ENCODE measurements around the gene NGB. TPM values are rescaled to one million over a fixed set of nuclear protein-coding genes. Genes with fewer than 3 reads are reported as not detected.

The NGB gene
- total RNA-seq, 1 donor from 2014 or later: 0.22 TPM

GRCh38 chr14:77266336-77266735 is 4.7 kb downstream of the NGB start:
- Mint-ChIP-seq H3K4me3 (ENCODE audit: unreplicated experiment) (no peak overlapping the region), H3K36me3 (ENCODE audit: unreplicated experiment) (peaks cover 5% of the 10 kb centered on the region), H3K27me3 (ENCODE audit: unreplicated experiment) (peaks cover 17% of the 10 kb centered on the region), H3K4me1 (ENCODE audit: low read depth, unreplicated experiment) (peaks cover 3% of the 10 kb centered on the region), H3K9me3 (ENCODE audit: unreplicated experiment) (peaks cover 1% of the 10 kb centered on the region), H3K27ac (ENCODE audit: unreplicated experiment) (no peak overlapping the region)
- no peak for TF ChIP-seq CTCF (IDR thresholded peaks at IDR 0.05; ENCODE audit: partially characterized antibody, unreplicated experiment)
- no peak for DNase-seq

GRCh38 chr14:77265561-77266335 is 5.3 kb downstream of the NGB start:
- Mint-ChIP-seq H3K9me3 (ENCODE audit: unreplicated experiment) (peaks cover 1% of the 10 kb centered on the region), H3K27ac (ENCODE audit: unreplicated experiment) (no peak overlapping the region), H3K4me1 (ENCODE audit: low read depth, unreplicated experiment) (peaks cover 3% of the 10 kb centered on the region), H3K27me3 (ENCODE audit: unreplicated experiment) (peaks cover 20% of the 10 kb centered on the region), H3K4me3 (ENCODE audit: unreplicated experiment) (no peak overlapping the region), H3K36me3 (ENCODE audit: unreplicated experiment) (peaks cover 5% of the 10 kb centered on the region)
- no peak for DNase-seq
- TF ChIP-seq CTCF (IDR thresholded peaks at IDR 0.05; ENCODE audit: partially characterized antibody, unreplicated experiment): no peak

- Mint-ChIP-seq H3K36me3 (ENCODE audit: unreplicated experiment) (peaks cover 5% of the 10 kb centered on the region), H3K4me1 (ENCODE audit: low read depth, unreplicated experiment) (peaks cover 4% of the 10 kb centered on the region), H3K27me3 (ENCODE audit: unreplicated experiment) (peaks cover 22% of the 10 kb centered on the region), H3K4me3 (ENCODE audit: unreplicated experiment) (no peak overlapping the region), H3K9me3 (ENCODE audit: unreplicated experiment) (peaks cover 1% of the 10 kb centered on the region), H3K27ac (ENCODE audit: unreplicated experiment) (no peak overlapping the region)
- DNase-seq: no peak
- TF ChIP-seq CTCF (IDR thresholded peaks at IDR 0.05; ENCODE audit: partially characterized antibody, unreplicated experiment): no peak
Observed at GRCh38 chr14:77265187-77265515, 5.9 kb downstream of the NGB start.

GRCh38 chr14:77264466-77265186 is 6.4 kb downstream of the NGB start:
- peaks cover 5% of the 10 kb centered on the region for H3K36me3 Mint-ChIP-seq (ENCODE audit: unreplicated experiment)
- peaks cover 22% of the 10 kb centered on the region for H3K27me3 Mint-ChIP-seq (ENCODE audit: unreplicated experiment)
- no peak overlapping the region for H3K4me3 Mint-ChIP-seq (ENCODE audit: unreplicated experiment)
- peaks cover 1% of the 10 kb centered on the region for H3K9me3 Mint-ChIP-seq (ENCODE audit: unreplicated experiment)
- TF ChIP-seq CTCF (IDR thresholded peaks at IDR 0.05; ENCODE audit: partially characterized antibody, unreplicated experiment): no peak
- no peak for DNase-seq
- H3K27ac Mint-ChIP-seq (ENCODE audit: unreplicated experiment): no peak overlapping the region
- H3K4me1 Mint-ChIP-seq (ENCODE audit: low read depth, unreplicated experiment): peaks cover 2% of the 10 kb centered on the region

- no peak overlapping the region for H3K4me3 Mint-ChIP-seq (ENCODE audit: unreplicated experiment)
Observed at GRCh38 chr14:77260631-77261030, 10.4 kb downstream of the NGB start.

More at GRCh38 chr14:77260631-77261030, 10.4 kb downstream of the NGB start:
- Mint-ChIP-seq H3K4me1 (ENCODE audit: low read depth, unreplicated experiment) (peaks cover 2% of the 10 kb centered on the region), H3K27me3 (ENCODE audit: unreplicated experiment) (peaks cover 15% of the 10 kb centered on the region), H3K27ac (ENCODE audit: unreplicated experiment) (no peak overlapping the region), H3K36me3 (ENCODE audit: unreplicated experiment) (no peaks in the 10 kb centered on the region), H3K9me3 (ENCODE audit: unreplicated experiment) (no peaks in the 10 kb centered on the region)
- no peak for DNase-seq
- no peak for TF ChIP-seq CTCF (IDR thresholded peaks at IDR 0.05; ENCODE audit: partially characterized antibody, unreplicated experiment)

All from glutamatergic neuron (in vitro differentiated cells).